Tibial nerve (tissue), 4 donors: Measurements from ENCODE around the gene FASLG. TPM values are rescaled to one million over a fixed set of nuclear protein-coding genes. Genes with fewer than 3 reads are reported as not detected.

ENCODE experiments used
- DNase-seq, 2 donors: peaks; one replicate each; pipeline ENCODE4 v3.0.0-alpha.2; 2019; ENCODE audit warnings: low spot score in 2 of 2
- H3K27ac ChIP-seq, 4 donors: fragments of 200-600 bp; sonication (generic) in 3 of 4; one replicate each; pipeline ENCODE4 v1.5.1; 2017 to 2019; ENCODE audit warnings: mild to moderate bottlenecking in 1 of 4
- H3K27me3 ChIP-seq, 2 donors: fragments of 200-600 bp; sonication (generic) in 1 of 2; one replicate each; pipeline versions ENCODE4 v1.5.1 to v1.6.0; 2017 to 2019
- H3K36me3 ChIP-seq, 3 donors: fragments of 200-600 bp; sonication (generic); one replicate each; pipeline ENCODE4 v1.5.1; 2018 to 2019
- H3K4me1 ChIP-seq, 4 donors: fragments of 200-600 bp; sonication (generic) in 3 of 4; one replicate each; pipeline ENCODE4 v1.5.1; 2017 to 2019
- H3K4me3 ChIP-seq, 4 donors: fragments of 200-600 bp; sonication (generic) in 3 of 4; one replicate each; pipeline ENCODE4 v1.5.1; 2017 to 2019; ENCODE audit warnings: mild to moderate bottlenecking in 1 of 4, moderate library complexity in 1 of 4
- H3K9me3 ChIP-seq, 4 donors: fragments of 200-600 bp; sonication (generic) in 3 of 4; one replicate each; pipeline ENCODE4 v1.5.1; 2017 to 2019
- EP300 ChIP-seq, 2 donors: sonication (generic); formaldehyde crosslinking; IDR thresholded peaks; one replicate each; pipeline ENCODE4 v1.6.1; 2017; ENCODE audit warnings: antibody characterized with exemption in 2 of 2, mild to moderate bottlenecking in 1 of 2
- POLR2A ChIP-seq, 2 donors: fragments of 450-650 bp; IDR thresholded peaks; one replicate each; pipeline ENCODE4 v1.6.1; 2017; ENCODE audit warnings: antibody characterized with exemption in 2 of 2, mild to moderate bottlenecking in 2 of 2, moderate library complexity in 2 of 2
- small RNA-seq: library from RNA; depleted of rRNA; stranded (forward); fragments of <200 nt; gene quantifications from one replicate; pipeline ENCODE3, GENCODE V24; 2016
- total RNA-seq, 4 donors: library from RNA; depleted of rRNA; stranded (reverse); fragments of >200 nt; gene quantifications; one replicate each; pipeline ENCODE4 v1.1.0, GENCODE V29; 2016
- TF ChIP-seq, protein P1 (sequence below), 5 experiments: fragments of 200-600 bp in 3 of 5; fragments of 450-650 bp in 2 of 5; sonication (generic) in 3 of 5; IDR thresholded peaks; one replicate each; pipeline ENCODE4 v1.5.1; 2016 to 2019; ENCODE audit warnings: antibody characterized with exemption in 5 of 5, mild to moderate bottlenecking in 3 of 5, moderate library complexity in 2 of 5

FASLG gene
- total RNA-seq, 4 donors from 2014 or later: not detected

DNA sequence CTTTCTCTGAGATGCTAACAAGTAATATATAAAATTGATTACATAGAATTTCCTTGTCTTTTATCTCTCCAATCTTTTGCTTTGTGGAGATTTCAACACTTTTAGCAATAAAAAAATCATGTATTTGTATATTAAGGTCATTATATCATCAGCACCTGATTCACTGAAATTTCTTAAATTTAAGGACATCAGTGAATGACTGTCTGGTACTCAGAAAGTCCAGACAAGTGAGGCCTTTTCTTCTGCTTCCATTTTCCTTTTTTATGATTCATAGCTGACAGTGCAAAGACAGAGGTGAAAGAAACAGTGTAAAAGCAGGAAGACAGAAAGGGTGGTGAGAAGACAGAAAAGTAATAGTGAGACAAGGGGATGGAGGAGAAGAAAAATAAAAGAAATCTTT lies 54.6 kb downstream of the FASLG start:
- no peak for DNase-seq
- TF ChIP-seq, protein P1, sequence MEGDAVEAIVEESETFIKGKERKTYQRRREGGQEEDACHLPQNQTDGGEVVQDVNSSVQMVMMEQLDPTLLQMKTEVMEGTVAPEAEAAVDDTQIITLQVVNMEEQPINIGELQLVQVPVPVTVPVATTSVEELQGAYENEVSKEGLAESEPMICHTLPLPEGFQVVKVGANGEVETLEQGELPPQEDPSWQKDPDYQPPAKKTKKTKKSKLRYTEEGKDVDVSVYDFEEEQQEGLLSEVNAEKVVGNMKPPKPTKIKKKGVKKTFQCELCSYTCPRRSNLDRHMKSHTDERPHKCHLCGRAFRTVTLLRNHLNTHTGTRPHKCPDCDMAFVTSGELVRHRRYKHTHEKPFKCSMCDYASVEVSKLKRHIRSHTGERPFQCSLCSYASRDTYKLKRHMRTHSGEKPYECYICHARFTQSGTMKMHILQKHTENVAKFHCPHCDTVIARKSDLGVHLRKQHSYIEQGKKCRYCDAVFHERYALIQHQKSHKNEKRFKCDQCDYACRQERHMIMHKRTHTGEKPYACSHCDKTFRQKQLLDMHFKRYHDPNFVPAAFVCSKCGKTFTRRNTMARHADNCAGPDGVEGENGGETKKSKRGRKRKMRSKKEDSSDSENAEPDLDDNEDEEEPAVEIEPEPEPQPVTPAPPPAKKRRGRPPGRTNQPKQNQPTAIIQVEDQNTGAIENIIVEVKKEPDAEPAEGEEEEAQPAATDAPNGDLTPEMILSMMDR (IDR thresholded peaks at IDR 0.05): no peak
- TF ChIP-seq EP300 (IDR thresholded peaks at IDR 0.05) (no peak), POLR2A (IDR thresholded peaks at IDR 0.05) (no peak)
- Histone ChIP-seq H3K27me3 (no peaks in the 10 kb centered on the region), H3K36me3 (no peaks in the 10 kb centered on the region), H3K4me1 (no peaks in the 10 kb centered on the region), H3K4me3 (no peak overlapping the region), H3K9me3 (no peaks in the 10 kb centered on the region), H3K27ac (no peak overlapping the region)

Small RNA genes within 50 kb of the gene (small RNA-seq; reads per million reads assigned to genes)
- not detected for gene RNU6-693P

Other genes with a start within 250 kb of the FASLG start
- gene C1orf105, start 238.4 kb upstream of the FASLG start, total RNA-seq: not detected
- 10 to 100 TPM; 13.5 to 25.5 (median 18.8) TPM for gene PIGC, start 215.0 kb upstream of the FASLG start, total RNA-seq
- 10 to 100 TPM; 33.6 to 48.6 (median 42.1) TPM for gene SUCO, start 126.0 kb upstream of the FASLG start, total RNA-seq